HUES48 (cell line): ENCODE measurements around the gene ZNF136.

Experiments
- H3K27ac ChIP-seq: one replicate; pipeline ENCODE4 v1.7.0; 2013; ENCODE audit warnings: low read depth, low read length, inconsistent platforms
- H3K27me3 ChIP-seq: 2 replicates; pipeline ENCODE4 v1.6.1; 2013; ENCODE audit warnings: mild to moderate bottlenecking, low read length; ENCODE audit not compliant: control insufficient read depth, insufficient read depth
- H3K36me3 ChIP-seq: 2 replicates; pipeline ENCODE4 v1.6.1; 2013; ENCODE audit warnings: low read length; ENCODE audit not compliant: control insufficient read depth, insufficient read depth
- H3K4me1 ChIP-seq: 2 replicates; pipeline ENCODE4 v1.6.1; 2013; ENCODE audit warnings: mild to moderate bottlenecking, low read length; ENCODE audit not compliant: control insufficient read depth, insufficient read depth
- H3K4me3 ChIP-seq: 2 replicates; pipeline ENCODE4 v1.5.1; 2013; ENCODE audit warnings: mild to moderate bottlenecking, low read depth, low read length
- H3K9ac ChIP-seq: 2 replicates; pipeline ENCODE4 v1.6.1; 2013; ENCODE audit warnings: mild to moderate bottlenecking, low read depth, low read length, moderate library complexity
- H3K9me3 ChIP-seq: 2 replicates; pipeline ENCODE4 v1.6.1; 2013; ENCODE audit warnings: low read length; ENCODE audit not compliant: control insufficient read depth, insufficient read depth

The ZNF136 gene

GRCh38 chr19:12230751-12231733 lies 68.1 kb downstream of the ZNF136 start:
- H3K27me3 ChIP-seq: no peaks in the 10 kb centered on the region
- peaks cover 75% of the 10 kb centered on the region for H3K9me3 ChIP-seq
- no peak overlapping the region for H3K4me3 ChIP-seq
- H3K9ac ChIP-seq: no peak overlapping the region
- H3K27ac ChIP-seq: no peak overlapping the region
- no peaks in the 10 kb centered on the region for H3K4me1 ChIP-seq
- no peaks in the 10 kb centered on the region for H3K36me3 ChIP-seq

- H3K9me3 ChIP-seq: peaks cover 80% of the 10 kb centered on the region
- H3K4me1 ChIP-seq: no peaks in the 10 kb centered on the region
- H3K27ac ChIP-seq: no peak overlapping the region
- H3K9ac ChIP-seq: no peak overlapping the region
- no peak overlapping the region for H3K4me3 ChIP-seq
- H3K36me3 ChIP-seq: no peaks in the 10 kb centered on the region
- no peaks in the 10 kb centered on the region for H3K27me3 ChIP-seq
These were observed 70.1 kb downstream of the ZNF136 start for GRCh38 chr19:12232961-12233360.

DNA sequence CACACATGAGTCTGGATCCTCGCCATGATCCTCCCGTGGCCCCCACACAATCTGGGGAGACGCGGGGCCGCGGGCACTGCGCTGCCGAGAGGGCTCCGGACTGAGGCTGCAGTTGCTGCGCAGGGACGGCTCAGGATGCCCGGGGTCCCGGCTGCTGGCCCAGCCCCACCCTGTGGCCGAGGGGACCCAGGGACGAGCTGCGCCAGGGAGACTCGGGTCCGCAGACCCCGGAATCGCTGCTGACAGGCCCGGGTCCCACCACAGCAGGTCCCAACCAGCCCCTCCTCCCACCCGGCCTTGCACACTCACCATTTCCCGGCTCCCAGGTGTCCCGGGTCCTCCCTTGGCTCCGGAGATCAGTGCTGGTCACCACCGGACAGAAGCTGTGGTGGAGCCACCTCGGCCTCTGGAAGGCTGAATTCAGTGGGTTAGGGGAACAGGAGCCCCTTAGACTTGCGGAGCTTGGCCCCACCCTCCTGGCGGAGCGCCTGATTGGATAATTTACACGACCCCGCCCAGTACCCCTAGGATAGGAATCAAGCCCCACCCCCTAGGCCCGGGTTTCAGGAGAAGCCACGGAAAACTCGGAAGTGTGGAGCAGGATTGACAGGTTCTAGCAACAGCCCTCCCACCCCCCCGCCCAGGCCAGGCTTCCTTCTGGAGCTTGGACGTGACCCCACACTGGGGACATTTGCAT lies 74.4 kb downstream of the ZNF136 start:
- Histone ChIP-seq H3K4me1 (no peaks in the 10 kb centered on the region), H3K9me3 (peaks cover 67% of the 10 kb centered on the region), H3K27me3 (no peaks in the 10 kb centered on the region), H3K36me3 (no peaks in the 10 kb centered on the region), H3K9ac (no peak overlapping the region), H3K27ac (no peak overlapping the region), H3K4me3 (no peak overlapping the region)
